HG02884 (cell line): ENCODE measurements around the gene NCOA1.
"Not testable (repeated sequence)": the region's sequence is repeated elsewhere in the genome, so short reads cannot be mapped to it uniquely, and the experiment has no call there.

Experiments
- ATAC-seq: cut with Tn5 transposase; IDR thresholded peaks from one replicate; pipeline ENCODE4 v1.9.1; 2021; ENCODE audit warnings: mild to moderate bottlenecking, moderate library complexity; ENCODE audit not compliant: unreplicated experiment

The NCOA1 gene

GRCh38 chr2:24676493-24676892 is 185.4 kb downstream of the NCOA1 start:
- no peak for ATAC-seq

GRCh38 chr2:24678066-24678465 is 187.0 kb downstream of the NCOA1 start:
- ATAC-seq = not testable (repeated sequence)

- no peak for ATAC-seq
Measured at GRCh38 chr2:24680196-24680595, 189.1 kb downstream of the NCOA1 start.

DNA sequence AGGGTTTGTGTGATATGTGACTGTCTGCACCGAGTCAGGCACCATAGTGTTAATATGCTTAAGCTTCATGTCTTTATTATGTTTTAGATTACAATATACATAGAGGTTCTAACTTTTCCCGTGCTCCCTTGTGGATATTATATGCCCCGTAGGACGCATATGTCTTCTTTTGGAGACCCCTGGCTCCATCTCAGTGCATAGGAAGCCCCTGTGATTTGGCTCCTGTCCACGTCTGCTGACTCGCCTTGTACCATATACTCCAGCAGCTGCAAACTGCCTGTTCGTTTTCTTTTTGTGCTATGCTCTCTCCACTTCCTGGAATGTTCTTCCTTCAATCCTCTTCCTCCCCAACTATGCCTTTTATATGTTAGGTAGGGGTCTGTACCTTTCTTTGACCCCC is 191.2 kb downstream of the NCOA1 start:
- ATAC-seq = no peak

- ATAC-seq = no peak
Measured at GRCh38 chr2:24683408-24683807, 192.4 kb downstream of the NCOA1 start.

GRCh38 chr2:24690524-24690923 is 199.5 kb downstream of the NCOA1 start:
- no peak for ATAC-seq

DNA sequence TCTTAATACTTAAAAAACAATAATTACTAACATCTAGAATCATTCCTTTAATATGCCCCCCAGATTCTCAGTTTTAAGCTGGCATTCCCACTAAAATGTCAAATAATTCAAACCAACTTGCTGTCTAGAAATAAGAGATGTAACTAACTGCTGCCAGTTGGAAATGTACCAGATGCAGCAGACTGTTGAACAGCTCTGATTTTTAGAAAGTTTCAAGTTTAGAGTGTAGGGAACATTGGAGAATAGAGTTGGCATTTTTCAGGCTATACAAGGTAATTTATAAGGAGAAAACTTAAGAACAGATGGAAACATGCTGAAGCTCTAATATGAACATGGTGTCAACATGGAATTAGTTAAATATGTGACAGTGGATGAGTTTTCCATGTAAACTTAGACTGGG is 200.8 kb downstream of the NCOA1 start:
- ATAC-seq = no peak

DNA sequence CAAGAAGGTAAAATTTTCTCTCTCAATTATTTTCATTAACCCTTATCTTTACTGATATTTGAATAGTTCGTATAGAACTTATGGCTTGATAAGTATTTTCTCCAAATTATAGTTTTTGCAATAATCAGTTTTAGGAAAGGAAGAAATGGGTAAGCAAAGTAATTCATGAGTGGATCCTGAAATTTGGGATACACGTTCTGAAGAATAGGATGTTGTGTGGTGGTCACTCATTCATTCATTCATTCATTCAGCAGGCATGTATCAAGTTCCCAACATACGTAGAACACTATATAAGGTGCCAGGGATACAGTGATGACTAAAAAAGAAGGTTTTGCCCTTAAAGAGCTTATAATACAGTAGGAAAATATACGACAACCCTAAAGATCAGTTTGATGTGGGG is 206.7 kb downstream of the NCOA1 start:
- ATAC-seq = no peak

DNA sequence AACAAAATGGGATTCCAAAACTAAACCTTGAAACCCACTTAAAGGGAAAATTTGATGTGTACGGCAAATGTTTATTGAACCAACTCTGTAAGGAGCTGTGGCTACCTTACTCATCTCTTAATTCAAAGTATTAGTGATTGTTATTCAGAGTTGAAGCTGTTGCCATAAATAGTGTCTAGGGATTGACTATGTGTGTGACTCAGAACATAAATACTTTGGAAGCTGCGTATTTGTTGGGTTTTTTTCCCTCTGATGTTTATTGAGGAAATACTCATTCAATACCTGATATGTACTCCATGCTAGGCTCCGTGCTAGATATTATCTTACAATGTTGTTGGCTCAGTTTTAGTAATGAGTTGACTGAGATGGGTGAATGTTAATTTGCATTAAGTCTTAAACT is 211.7 kb downstream of the NCOA1 start:
- ATAC-seq = no peak

DNA sequence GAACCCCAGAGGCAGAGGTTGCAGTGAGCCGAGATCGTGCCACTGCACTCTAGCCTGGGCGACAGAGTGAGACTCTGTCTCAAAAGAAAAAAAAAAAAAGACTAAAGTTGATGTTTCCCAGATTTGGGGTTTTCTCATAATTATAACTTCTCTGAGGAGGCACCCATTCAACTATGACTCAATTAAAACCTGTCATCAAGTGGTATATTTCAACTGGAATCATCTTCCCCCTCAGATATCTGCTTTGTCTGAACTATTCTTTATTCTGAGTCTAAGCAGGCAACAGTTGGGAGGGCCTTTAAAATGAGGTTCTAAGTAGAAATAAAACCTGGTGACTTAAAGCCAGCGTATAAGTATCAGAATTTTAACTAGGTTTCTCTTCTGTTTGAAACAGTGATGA is 213.6 kb downstream of the NCOA1 start:
- ATAC-seq = no peak

DNA sequence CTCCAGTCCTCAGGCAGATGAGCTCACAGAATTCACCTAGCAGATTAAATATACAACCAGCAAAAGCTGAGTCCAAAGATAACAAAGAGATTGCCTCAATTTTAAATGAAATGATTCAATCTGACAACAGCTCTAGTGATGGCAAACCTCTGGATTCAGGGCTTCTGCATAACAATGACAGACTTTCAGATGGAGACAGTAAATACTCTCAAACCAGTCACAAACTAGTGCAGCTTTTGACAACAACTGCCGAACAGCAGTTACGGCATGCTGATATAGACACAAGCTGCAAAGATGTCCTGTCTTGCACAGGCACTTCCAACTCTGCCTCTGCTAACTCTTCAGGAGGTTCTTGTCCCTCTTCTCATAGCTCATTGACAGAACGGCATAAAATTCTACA is 216.1 kb downstream of the NCOA1 start:
- ATAC-seq = no peak

GRCh38 chr2:24708537-24709152 is 217.6 kb downstream of the NCOA1 start:
- ATAC-seq = no peak

DNA sequence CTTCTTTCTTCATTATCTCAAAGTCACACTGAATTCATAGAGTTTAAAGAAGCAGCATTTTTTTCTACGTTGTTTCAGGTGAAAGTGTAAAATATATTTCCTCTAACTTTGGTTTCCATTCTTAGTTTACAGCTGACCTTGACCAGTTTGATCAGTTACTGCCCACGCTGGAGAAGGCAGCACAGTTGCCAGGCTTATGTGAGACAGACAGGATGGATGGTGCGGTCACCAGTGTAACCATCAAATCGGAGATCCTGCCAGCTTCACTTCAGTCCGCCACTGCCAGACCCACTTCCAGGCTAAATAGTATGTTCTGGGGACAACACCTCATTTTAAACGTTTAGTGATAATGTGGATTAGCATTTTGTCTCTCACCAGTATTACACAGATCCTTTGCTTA is 219.8 kb downstream of the NCOA1 start:
- ATAC-seq = no peak

DNA sequence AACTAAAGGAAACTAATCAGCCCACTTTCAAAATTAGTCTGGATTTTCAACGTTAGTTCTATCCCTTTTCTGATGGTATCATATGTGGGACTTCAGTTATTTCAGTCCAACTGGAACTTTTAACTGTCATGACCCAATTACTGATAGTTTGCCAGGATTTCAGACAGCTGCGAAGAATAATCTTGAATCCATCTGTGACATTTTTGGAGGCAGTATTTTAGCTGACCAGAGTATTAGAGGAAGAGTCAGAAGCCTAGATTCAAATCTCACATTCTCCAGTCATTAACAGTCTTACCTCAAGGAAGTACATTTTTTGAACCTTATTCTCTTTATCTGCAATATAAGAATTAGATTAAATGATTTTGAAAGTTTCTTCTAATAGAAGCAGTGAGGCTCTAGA is 220.8 kb downstream of the NCOA1 start:
- no peak for ATAC-seq

DNA sequence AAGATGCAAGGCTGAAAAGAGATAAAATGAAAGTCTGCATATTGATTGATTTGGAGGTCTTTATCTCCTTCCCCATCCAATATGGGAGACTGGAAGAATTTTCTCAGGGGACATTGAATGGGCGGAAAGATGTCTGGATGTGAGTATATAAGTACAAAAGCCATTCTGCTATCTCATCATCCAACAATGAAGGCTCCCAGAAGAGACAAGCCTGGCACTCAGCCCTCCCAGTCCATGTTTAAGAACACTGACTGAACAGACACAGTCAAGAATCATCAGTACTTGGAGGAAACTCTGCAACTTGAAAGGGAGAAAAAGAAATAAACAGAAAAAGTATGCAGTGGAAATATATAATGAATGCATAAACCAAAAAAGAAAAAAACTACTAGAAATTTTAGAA is 221.2 kb downstream of the NCOA1 start:
- no peak for ATAC-seq

- no peak for ATAC-seq
Measured at GRCh38 chr2:24717263-24717951, 226.4 kb downstream of the NCOA1 start.

DNA sequence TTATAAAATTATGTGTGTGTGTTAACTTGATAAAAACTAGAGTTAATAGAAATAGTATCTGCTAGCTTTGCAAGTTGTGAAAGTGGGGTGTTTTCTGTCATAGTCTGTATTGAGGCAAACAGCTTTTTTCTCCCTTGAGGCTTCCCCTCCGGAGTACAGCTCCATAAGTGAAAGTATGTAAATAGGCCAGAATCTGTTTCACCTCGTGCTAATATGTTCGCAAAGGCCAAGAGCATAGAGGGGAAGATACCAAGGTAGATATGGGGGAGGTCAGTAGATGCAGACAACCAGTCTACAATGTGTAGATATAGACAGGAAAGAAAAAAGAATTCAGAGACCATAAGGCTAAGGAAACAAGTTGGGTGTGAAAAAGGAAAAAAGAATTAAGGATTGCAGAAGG is 229.3 kb downstream of the NCOA1 start:
- ATAC-seq = no peak

GRCh38 chr2:24721470-24721869 is 230.4 kb downstream of the NCOA1 start:
- no peak for ATAC-seq

- no peak for ATAC-seq
Measured at GRCh38 chr2:24722141-24722790, 231.2 kb downstream of the NCOA1 start.

- no peak for ATAC-seq
Measured at GRCh38 chr2:24723191-24723590, 232.1 kb downstream of the NCOA1 start.

DNA sequence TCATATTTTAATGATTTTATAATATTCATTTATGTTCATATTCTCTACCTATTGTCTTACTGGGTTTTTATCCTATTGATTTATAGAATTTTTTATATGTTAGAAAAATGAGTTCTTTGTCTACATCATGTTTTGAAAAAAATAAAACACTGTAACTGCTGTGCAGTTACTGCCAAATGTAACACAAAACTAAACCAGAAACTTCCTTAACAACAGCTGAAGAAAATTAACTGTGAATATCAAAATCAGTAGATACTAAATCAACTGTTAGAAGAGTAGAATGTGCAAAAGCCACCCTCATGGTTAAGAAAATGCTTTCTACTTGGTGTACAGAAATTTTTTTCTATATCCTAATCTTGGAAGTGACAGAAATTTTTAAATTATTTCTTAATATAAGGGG is 232.6 kb downstream of the NCOA1 start:
- ATAC-seq = no peak

- ATAC-seq = no peak
Measured at GRCh38 chr2:24724111-24724775, 233.2 kb downstream of the NCOA1 start.
